Transverse colon (tissue), 4 donors: ENCODE data around the gene OR6C70. TPM values are rescaled to one million over a fixed set of nuclear protein-coding genes. Genes with fewer than 3 reads are reported as not detected.
"Not testable (repeated sequence)": the region's sequence is repeated elsewhere in the genome, so short reads cannot be mapped to it uniquely, and the experiment has no call there.

ENCODE experiments used
- DNase-seq: peaks from one replicate; pipeline ENCODE4 v3.0.0-alpha.2; 2019
- H3K27ac ChIP-seq, 4 donors: fragments of 200-600 bp; sonication (generic); 2 replicates each; pipeline ENCODE4 v1.5.1; 2016 to 2018; ENCODE audit warnings: inconsistent platforms in 4 of 4
- H3K27me3 ChIP-seq: fragments of 200-600 bp; sonication (generic); 2 replicates; pipeline ENCODE4 v1.5.1; 2017; ENCODE audit warnings: inconsistent platforms
- H3K36me3 ChIP-seq, 4 donors: fragments of 200-600 bp; sonication (generic); 2 replicates each; pipeline ENCODE4 v1.5.1; 2017 to 2019; ENCODE audit warnings: inconsistent platforms in 4 of 4
- H3K4me1 ChIP-seq, 4 donors: fragments of 200-600 bp; sonication (generic); 2 replicates each; pipeline ENCODE4 v1.5.1; 2017 to 2020; ENCODE audit warnings: inconsistent platforms in 4 of 4
- H3K4me3 ChIP-seq, 4 donors: fragments of 200-600 bp; sonication (generic); 1 replicate in 1 of 4; 2 replicates in 3 of 4; pipeline versions ENCODE4 v1.5.1 to v1.6.1; 2017 to 2019; ENCODE audit warnings: inconsistent platforms in 4 of 4
- H3K9me3 ChIP-seq, 2 donors: fragments of 200-600 bp; sonication (generic); 2 replicates each; pipeline ENCODE4 v1.5.1; 2017 to 2019; ENCODE audit warnings: inconsistent platforms in 2 of 2
- EP300 ChIP-seq: sonication (generic); formaldehyde crosslinking; IDR thresholded peaks from one replicate; pipeline ENCODE4 v1.6.1; 2017; ENCODE audit warnings: antibody characterized with exemption, low read depth
- POLR2A ChIP-seq: fragments of 450-650 bp; IDR thresholded peaks from one replicate; pipeline ENCODE4 v1.6.1; 2016; ENCODE audit warnings: antibody characterized with exemption, mild to moderate bottlenecking, moderate library complexity
- POLR2AphosphoS5 ChIP-seq, 3 donors: sonication (generic); formaldehyde crosslinking; IDR thresholded peaks; one replicate each; pipeline ENCODE4 v1.6.1; 2016; ENCODE audit warnings: antibody characterized with exemption in 3 of 3
- WGBS, 2 donors: methylation state at CpG; one replicate each; pipeline ENCODE4 v1.1.5; 2018; ENCODE audit warnings: low coverage in 1 of 2; 5-methylcytosine and 5-hydroxymethylcytosine counted together
- in situ Hi-C, 4 donors: fragments of 200-750 bp; cut with MboI; loops; one replicate each; pipeline versions ENCODE4 v1.15.0 to v1.15.1; 2017; ENCODE audit warnings: low sequenced_read_pairs in 3 of 4, low pct_ligation_motif_present in 1 of 4, low pct_unique_long_range_greater_than_20kb in 1 of 4
- intact Hi-C: fragments of 100-400 bp; cut with DNase I; formaldehyde crosslinking; loops from one replicate; pipeline ENCODE4 v1.15.1; 2023; ENCODE audit warnings: low total_unique reads
- total RNA-seq, 4 donors: library from RNA; depleted of rRNA; stranded (reverse); fragments of >200 nt; gene quantifications; one replicate each; pipeline ENCODE4 v1.1.0, GENCODE V29; 2016
- TF ChIP-seq, protein P1 (sequence below), 5 experiments: fragments of 200-600 bp in 3 of 5; fragments of 450-650 bp in 2 of 5; sonication (generic) in 3 of 5; IDR thresholded peaks; 1 replicate in 2 of 5; 2 replicates in 3 of 5; pipeline ENCODE4 v1.5.1; 2016 to 2017; ENCODE audit warnings: antibody characterized with exemption in 5 of 5, inconsistent platforms in 3 of 5, mild to moderate bottlenecking in 2 of 5, moderate library complexity in 1 of 5

Gene OR6C70
- total RNA-seq, 4 donors from 2014 or later, result not detected

DNA sequence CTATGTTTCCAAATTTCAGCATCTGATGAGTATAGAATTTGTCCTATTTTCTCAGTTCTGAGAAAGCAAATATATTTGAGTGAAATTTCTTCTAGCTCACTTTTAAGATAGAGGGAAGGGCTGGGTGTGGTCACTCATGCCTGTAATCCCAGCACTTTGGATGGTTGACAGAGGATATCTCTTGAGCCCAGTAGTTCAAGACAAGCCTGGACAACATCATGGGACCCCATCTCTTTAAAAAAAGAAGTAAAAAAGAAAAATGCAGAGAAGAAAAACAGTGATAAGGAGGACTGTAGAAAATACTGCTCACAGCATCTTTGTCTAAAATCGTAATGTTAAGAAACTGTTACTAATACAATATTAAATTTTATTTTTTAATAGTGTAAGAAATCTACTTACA, 2.3 kb upstream of the OR6C70 start:
- Histone ChIP-seq H3K4me3 (no peak overlapping the region), H3K9me3 (no peaks in the 10 kb centered on the region), H3K36me3 (no peaks in the 10 kb centered on the region), H3K27me3 (no peaks in the 10 kb centered on the region), H3K4me1 (no peaks in the 10 kb centered on the region), H3K27ac (no peak overlapping the region)
- TF ChIP-seq POLR2AphosphoS5 (IDR thresholded peaks at IDR 0.05), result no peak
- TF ChIP-seq POLR2A, result no peak
- TF ChIP-seq, protein P1, sequence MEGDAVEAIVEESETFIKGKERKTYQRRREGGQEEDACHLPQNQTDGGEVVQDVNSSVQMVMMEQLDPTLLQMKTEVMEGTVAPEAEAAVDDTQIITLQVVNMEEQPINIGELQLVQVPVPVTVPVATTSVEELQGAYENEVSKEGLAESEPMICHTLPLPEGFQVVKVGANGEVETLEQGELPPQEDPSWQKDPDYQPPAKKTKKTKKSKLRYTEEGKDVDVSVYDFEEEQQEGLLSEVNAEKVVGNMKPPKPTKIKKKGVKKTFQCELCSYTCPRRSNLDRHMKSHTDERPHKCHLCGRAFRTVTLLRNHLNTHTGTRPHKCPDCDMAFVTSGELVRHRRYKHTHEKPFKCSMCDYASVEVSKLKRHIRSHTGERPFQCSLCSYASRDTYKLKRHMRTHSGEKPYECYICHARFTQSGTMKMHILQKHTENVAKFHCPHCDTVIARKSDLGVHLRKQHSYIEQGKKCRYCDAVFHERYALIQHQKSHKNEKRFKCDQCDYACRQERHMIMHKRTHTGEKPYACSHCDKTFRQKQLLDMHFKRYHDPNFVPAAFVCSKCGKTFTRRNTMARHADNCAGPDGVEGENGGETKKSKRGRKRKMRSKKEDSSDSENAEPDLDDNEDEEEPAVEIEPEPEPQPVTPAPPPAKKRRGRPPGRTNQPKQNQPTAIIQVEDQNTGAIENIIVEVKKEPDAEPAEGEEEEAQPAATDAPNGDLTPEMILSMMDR (IDR thresholded peaks at IDR 0.05), result no peak
- no peak for TF ChIP-seq EP300
- DNase-seq, result no peak
- in situ Hi-C loops, result no loop called here
- intact Hi-C loops, result no loop called here
- 82 to 92% methylated on average over 1 of the region's 1 CpG for WGBS, 2 donors

DNA sequence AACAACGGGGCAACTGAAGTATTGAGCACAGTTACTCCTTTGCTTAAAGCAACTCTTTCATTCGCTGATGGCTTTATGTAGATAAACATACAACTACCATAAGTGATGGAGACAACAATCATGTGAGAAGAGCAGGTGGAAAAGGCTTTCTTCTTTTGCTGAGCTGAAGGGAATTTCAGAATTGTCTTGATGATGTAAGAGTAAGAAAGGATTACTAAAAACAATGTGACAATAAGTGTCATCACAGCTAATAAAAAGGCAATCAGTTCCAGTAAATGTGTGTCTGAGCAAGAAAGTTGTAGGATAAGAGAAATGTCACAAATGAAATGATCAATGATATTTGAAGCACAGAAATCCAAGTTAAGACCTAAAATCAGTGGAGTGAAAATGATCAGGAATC, 647 bp downstream of the OR6C70 start:
- Histone ChIP-seq H3K9me3 (no peaks in the 10 kb centered on the region), H3K27me3 (no peaks in the 10 kb centered on the region)
- intact Hi-C loops, result no loop called here

DNA sequence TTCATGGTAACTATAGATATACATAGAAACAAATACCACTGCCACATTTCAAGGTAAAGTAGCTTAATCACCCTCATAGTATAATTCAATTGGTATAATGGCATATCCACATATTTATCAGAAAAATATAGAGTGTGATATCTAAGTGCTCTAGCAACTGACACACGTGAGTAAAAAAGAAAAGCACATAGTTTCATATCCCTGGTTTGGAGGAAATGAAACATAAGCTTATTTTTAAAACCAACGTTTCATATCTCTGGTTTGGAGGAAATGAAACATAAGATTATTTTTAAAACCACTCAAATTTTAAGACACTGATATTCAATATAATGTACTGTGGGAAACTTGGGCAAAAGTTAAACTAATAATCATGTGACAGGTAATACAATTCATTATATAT, 2.1 kb downstream of the OR6C70 start:
- TF ChIP-seq EP300, result no peak
- TF ChIP-seq, protein P1 (IDR thresholded peaks at IDR 0.05), result no peak
- TF ChIP-seq POLR2AphosphoS5 (IDR thresholded peaks at IDR 0.05), result no peak
- TF ChIP-seq POLR2A, result no peak
- H3K9me3 ChIP-seq, result no peaks in the 10 kb centered on the region
- H3K36me3 ChIP-seq, result no peaks in the 10 kb centered on the region
- no peaks in the 10 kb centered on the region for H3K4me1 ChIP-seq
- in situ Hi-C loops (no loop called here), intact Hi-C loops (no loop called here)
- WGBS, 2 donors, result 42 to 44% methylated on average over 2 of the region's 2 CpGs
- H3K27me3 ChIP-seq, result no peaks in the 10 kb centered on the region
- no peak overlapping the region for H3K4me3 ChIP-seq
- H3K27ac ChIP-seq, result no peak overlapping the region
- no peak for DNase-seq

More for the DNA sequence above, 647 bp downstream of the OR6C70 start:
- in situ Hi-C loops, result no loop called here
- Histone ChIP-seq H3K4me3 (no peak overlapping the region), H3K4me1 (no peaks in the 10 kb centered on the region), H3K36me3 (no peaks in the 10 kb centered on the region), H3K27ac (no peak overlapping the region)
- no peak for DNase-seq
- TF ChIP-seq POLR2AphosphoS5 (IDR thresholded peaks at IDR 0.05), result no peak
- TF ChIP-seq EP300, result no peak
- TF ChIP-seq, protein P1 (IDR thresholded peaks at IDR 0.05), result no peak
- TF ChIP-seq POLR2A, result no peak
- WGBS, 2 donors, result 46 to 65% methylated on average over 2 of the region's 2 CpGs

DNA sequence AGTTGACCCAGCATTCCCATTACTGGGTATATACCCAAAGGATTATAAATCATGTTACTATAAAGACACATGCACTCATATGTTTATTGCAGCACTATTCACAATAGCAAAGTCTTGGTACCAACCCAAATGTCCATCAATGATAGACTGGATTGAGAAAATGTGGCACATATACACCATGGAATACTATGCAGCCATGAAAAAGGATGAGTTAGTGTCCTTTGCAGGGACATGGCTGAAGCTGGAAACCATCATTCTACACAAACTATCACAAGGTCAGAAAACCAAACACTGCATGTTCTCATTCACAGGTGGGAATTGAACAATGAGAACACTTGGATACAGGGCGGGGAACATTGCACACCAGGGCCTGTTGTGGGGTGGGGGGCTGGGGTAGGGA, 5.0 kb downstream of the OR6C70 start:
- whole genome bisulfite sequencing, 2 donors, result 94% methylated on average over 1 of the region's 1 CpG; no CpG with 5 or more reads in 1 of the 2 donors
- H3K9me3 ChIP-seq, intact Hi-C loops, H3K27me3 ChIP-seq, H3K36me3 ChIP-seq, H3K27ac ChIP-seq, H3K4me3 ChIP-seq, H3K4me1 ChIP-seq, DNase-seq, in situ Hi-C loops: not testable (repeated sequence)

DNA sequence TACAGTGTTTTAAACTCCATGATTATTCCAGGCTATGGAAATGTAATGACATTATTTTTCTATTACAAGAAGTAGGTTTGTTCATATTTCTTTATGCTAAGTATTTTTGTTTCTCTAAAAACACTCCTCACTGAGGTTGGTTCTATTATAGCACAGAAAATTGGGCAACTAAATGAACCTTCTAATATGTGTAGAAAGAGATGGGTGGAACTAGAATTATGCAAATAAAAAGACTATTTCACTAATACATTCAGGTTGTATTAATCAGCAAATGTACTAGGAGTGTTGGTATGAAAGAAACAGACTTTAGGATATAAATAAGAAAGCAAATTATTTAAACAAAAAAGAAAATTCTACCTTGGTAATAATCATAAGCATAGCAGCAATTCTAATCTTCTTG, 21.1 kb downstream of the OR6C70 start:
- H3K27ac ChIP-seq, result no peak overlapping the region
- intact Hi-C loops (no loop called here), in situ Hi-C loops (no loop called here)
- H3K4me1 ChIP-seq, result no peaks in the 10 kb centered on the region
- H3K36me3 ChIP-seq, result no peaks in the 10 kb centered on the region
- no peak for TF ChIP-seq EP300
- H3K27me3 ChIP-seq, result no peaks in the 10 kb centered on the region
- no peak overlapping the region for H3K4me3 ChIP-seq
- no peaks in the 10 kb centered on the region for H3K9me3 ChIP-seq
- no peak for DNase-seq
